WTC11 (cell line): ENCODE measurements around the gene PPP6R3. TPM values are rescaled to one million over a fixed set of nuclear protein-coding genes. Genes with fewer than 3 reads are reported as not detected.

Experiments
- ATAC-seq: fragments of 200-7000 bp; cut with Tn5 transposase; 2 replicates; pipeline ENCODE4 v1.10.0; 2021; ENCODE audit warnings: mild to moderate bottlenecking, moderate library complexity
- CTCF ChIA-PET: fragments of 300-600 bp; sonication (Branson Sonifier 250); formaldehyde crosslinking; loops from one replicate; lab custom pipeline; 2021; ENCODE audit warnings: antibody characterized with exemption; lab: Charles Lee
- POLR2A ChIA-PET: fragments of 350-600 bp; sonication (Branson Sonifier 250); formaldehyde crosslinking; loops from one replicate; lab custom pipeline; 2021; ENCODE audit warnings: antibody characterized with exemption; lab: Charles Lee
- DNase-seq: peaks from one replicate; pipeline ENCODE4 v3.0.0; 2021; ENCODE audit warnings: low spot score
- H3K27ac Mint-ChIP-seq: 2 replicates; pipeline ENCODE4 v1.8.0; 2021; ENCODE audit warnings: mixed read lengths
- H3K27me3 Mint-ChIP-seq: 2 replicates; pipeline ENCODE4 v1.8.0; 2021; ENCODE audit warnings: low read depth, mild to moderate bottlenecking, moderate library complexity, mixed read lengths
- H3K36me3 Mint-ChIP-seq: 2 replicates; pipeline ENCODE4 v1.8.0; 2021; ENCODE audit warnings: mixed read lengths
- H3K4me1 Mint-ChIP-seq: 2 replicates; pipeline ENCODE4 v1.8.0; 2022; ENCODE audit warnings: mixed read lengths
- H3K4me3 Mint-ChIP-seq: 2 replicates; pipeline ENCODE4 v1.8.0; 2021; ENCODE audit warnings: mild to moderate bottlenecking, moderate library complexity, mixed read lengths
- H3K9me3 Mint-ChIP-seq: 2 replicates; pipeline ENCODE4 v1.8.0; 2021; ENCODE audit warnings: mixed read lengths
- CREB1 ChIP-seq: sonication (generic); formaldehyde crosslinking; IDR thresholded peaks from 2 replicates; pipeline ENCODE4 v1.8.0; 2023; ENCODE audit warnings: mild to moderate bottlenecking, missing genetic modification reagents
- E2F1 ChIP-seq: sonication (generic); formaldehyde crosslinking; IDR thresholded peaks from 2 replicates; pipeline ENCODE4 v1.8.0; 2022; ENCODE audit warnings: mild to moderate bottlenecking, missing genetic modification reagents
- ESRRA ChIP-seq: sonication (generic); formaldehyde crosslinking; IDR thresholded peaks from 2 replicates; pipeline ENCODE4 v1.8.1; 2022; ENCODE audit warnings: mild to moderate bottlenecking, missing genetic modification reagents, borderline replicate concordance
- FOXJ3 ChIP-seq: sonication (generic); formaldehyde crosslinking; IDR thresholded peaks from 2 replicates; pipeline ENCODE4 v1.9.0; 2021; ENCODE audit warnings: missing genetic modification reagents, mild to moderate bottlenecking, borderline replicate concordance
- FOXP4 ChIP-seq: sonication (generic); formaldehyde crosslinking; IDR thresholded peaks from 2 replicates; pipeline ENCODE4 v1.8.0; 2022; ENCODE audit warnings: mild to moderate bottlenecking, missing genetic modification reagents
- IRF2 ChIP-seq: sonication (generic); formaldehyde crosslinking; IDR thresholded peaks from 2 replicates; pipeline ENCODE4 v1.8.0; 2022; ENCODE audit warnings: low read depth, missing genetic modification reagents, borderline replicate concordance
- JAZF1 ChIP-seq: fragments of 250-450 bp; sonication (Bioruptor Pico); IDR thresholded peaks from 2 replicates; pipeline ENCODE4 v1.9.0; 2021; ENCODE audit warnings: moderate library complexity, mild to moderate bottlenecking, inconsistent platforms
- MYBL2 ChIP-seq: sonication (generic); formaldehyde crosslinking; IDR thresholded peaks from 2 replicates; pipeline ENCODE4 v1.8.1; 2023; ENCODE audit warnings: mild to moderate bottlenecking, moderate library complexity, missing genetic modification reagents
- NFE2L1 ChIP-seq: sonication (generic); formaldehyde crosslinking; IDR thresholded peaks from 2 replicates; pipeline ENCODE4 v1.8.1; 2023; ENCODE audit warnings: missing genetic modification reagents
- NR3C1 ChIP-seq: sonication (generic); formaldehyde crosslinking; conservative IDR thresholded peaks from 2 replicates; pipeline ENCODE4 v1.8.1; 2023; ENCODE audit warnings: low read depth, mild to moderate bottlenecking, missing genetic modification reagents
- RORB ChIP-seq: fragments of 250-450 bp; sonication (Bioruptor Pico); IDR thresholded peaks from 2 replicates; pipeline ENCODE4 v1.9.0; 2021; ENCODE audit warnings: mild to moderate bottlenecking
- SMAD3 ChIP-seq: sonication (generic); formaldehyde crosslinking; IDR thresholded peaks from 2 replicates; pipeline ENCODE4 v1.8.0; 2022; ENCODE audit warnings: missing genetic modification reagents, mild to moderate bottlenecking, borderline replicate concordance
- ZBTB21 ChIP-seq: sonication (generic); formaldehyde crosslinking; IDR thresholded peaks from 2 replicates; pipeline ENCODE4 v1.8.1; 2023; ENCODE audit warnings: mild to moderate bottlenecking, missing genetic modification reagents, borderline replicate concordance
- ZNF396 ChIP-seq: fragments of 250-450 bp; sonication (Bioruptor Pico); IDR thresholded peaks from 2 replicates; pipeline ENCODE4 v1.8.0; 2021; ENCODE audit warnings: mild to moderate bottlenecking, moderate library complexity, borderline replicate concordance
- ZNF532 ChIP-seq: fragments of 250-450 bp; sonication (Bioruptor Pico); IDR thresholded peaks from 2 replicates; pipeline ENCODE4 v1.9.0; 2021; ENCODE audit warnings: mild to moderate bottlenecking, borderline replicate concordance
- ZSCAN18 ChIP-seq: fragments of 250-450 bp; sonication (Bioruptor Pico); IDR thresholded peaks from 2 replicates; pipeline ENCODE4 v2.1.2; 2022; ENCODE audit warnings: mild to moderate bottlenecking, moderate library complexity
- total RNA-seq: library from RNA; stranded (reverse); gene quantifications from 3 replicates; pipeline ENCODE4 v1.2.3, GENCODE V29; 2021

Gene PPP6R3
- total RNA-seq, 1 experiment from 2014 or later = 138 TPM

- TF ChIP-seq ZNF532 (CRISPR knock-in tag) = no peak
- no peak for TF ChIP-seq NFE2L1
- no peak for TF ChIP-seq ESRRA
- TF ChIP-seq IRF2 (CRISPR knock-in tag) = no peak
- no peak for TF ChIP-seq FOXJ3 (CRISPR knock-in tag)
- TF ChIP-seq, all 79 proteins: peak for 0
These were observed 47.7 kb upstream of the PPP6R3 start (continued) for GRCh38 chr11:68412593-68413475.

- no peak overlapping the region for H3K27ac Mint-ChIP-seq
- ChIA-PET CTCF (no interaction called here), POLR2A (no interaction called here)
- DNase-seq (no peak), ATAC-seq (no peak)
- no peaks in the 10 kb centered on the region for H3K4me1 Mint-ChIP-seq
- H3K4me3 Mint-ChIP-seq = no peak overlapping the region
- H3K27me3 Mint-ChIP-seq = no peaks in the 10 kb centered on the region
- H3K36me3 Mint-ChIP-seq = peaks cover 35% of the 10 kb centered on the region
- no peaks in the 10 kb centered on the region for H3K9me3 Mint-ChIP-seq
- TF ChIP-seq CREB1 (CRISPR knock-in tag) (no peak), ZSCAN18 (no peak), ZBTB21 (CRISPR knock-in tag) (no peak), SMAD3 (CRISPR knock-in tag) (no peak), RORB (CRISPR knock-in tag) (no peak), JAZF1 (CRISPR knock-in tag) (no peak), NFE2L1 (no peak), ZNF396 (CRISPR knock-in tag) (no peak), NR3C1 (no peak), FOXP4 (CRISPR knock-in tag) (no peak), MYBL2 (CRISPR knock-in tag) (no peak), E2F1 (no peak)
- TF ChIP-seq, all 79 proteins: peak for 0
These were observed 47.0 kb upstream of the PPP6R3 start for GRCh38 chr11:68413591-68413999.
